ENCODE measurements around the gene TOMM34. TPM values are rescaled to one million over a fixed set of nuclear protein-coding genes. Genes with fewer than 3 reads are reported as not detected.

TOMM34 gene
- total and polyA plus RNA-seq, 2 donors (not counting 1 experiment from before 2014, with no cell fraction given) = 15.5 to 25.6 TPM

DNA sequence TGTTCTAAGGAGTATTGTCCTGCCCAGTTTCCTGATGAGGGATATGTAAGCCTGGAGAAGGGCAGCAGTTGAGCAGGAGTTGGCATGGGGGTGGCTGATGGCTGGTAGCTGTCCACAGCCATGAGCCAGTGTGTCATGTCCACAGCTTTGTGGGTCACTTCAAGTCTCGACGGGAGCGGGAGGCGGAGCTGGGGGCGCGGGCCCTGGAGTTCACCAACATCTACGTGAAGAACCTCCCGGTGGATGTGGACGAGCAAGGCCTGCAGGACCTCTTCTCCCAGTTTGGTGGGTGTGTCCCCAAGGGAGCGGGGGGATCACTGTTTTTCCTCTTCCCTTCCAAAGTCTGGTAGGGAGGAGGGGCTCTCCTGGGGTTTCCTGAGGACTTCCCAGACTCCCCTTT is 41.4 kb downstream of the TOMM34 start:
- Histone ChIP-seq H3K9ac (ENCODE audit: insufficient read depth, low read length) (no peak overlapping the region), H3K27ac (ENCODE audit: insufficient read depth, low read length) (no peak overlapping the region), H3K9me3 (ENCODE audit: control insufficient read depth, insufficient read depth, low read depth, low read length) (no peaks in the 10 kb centered on the region), H3K4me1 (ENCODE audit: control insufficient read depth, extremely low read depth, insufficient read depth, low read length) (no peaks in the 10 kb centered on the region), H3K4me2 (ENCODE audit: extremely low read depth, insufficient read depth, low read length) (no peak overlapping the region), H3K4me3 (replicated peaks in 1 of 4; ENCODE audit: control extremely low read depth in 1 of 4, insufficient read depth in 1 of 4, low read depth in 3 of 4, low read length in 4 of 4) (no peak overlapping the region), H3K79me2 (ENCODE audit: control insufficient read depth, insufficient read depth, low read length) (no peaks in the 10 kb centered on the region), H3K36me3 (ENCODE audit: control insufficient read depth, insufficient read depth, low read length) (peaks cover 6% of the 10 kb centered on the region), H4K20me1 (ENCODE audit: control insufficient read depth, extremely low read depth, insufficient read depth, low read length) (no peaks in the 10 kb centered on the region), H3K27me3 (ENCODE audit: control insufficient read depth, insufficient read depth, low read length) (no peaks in the 10 kb centered on the region), H2AFZ (ENCODE audit: low read length) (no peak overlapping the region)
- TF ChIP-seq EZH2 (IDR thresholded peaks at IDR 0.05; ENCODE audit: low read length, missing control alignments) = no peak
- TF ChIP-seq, protein P1, sequence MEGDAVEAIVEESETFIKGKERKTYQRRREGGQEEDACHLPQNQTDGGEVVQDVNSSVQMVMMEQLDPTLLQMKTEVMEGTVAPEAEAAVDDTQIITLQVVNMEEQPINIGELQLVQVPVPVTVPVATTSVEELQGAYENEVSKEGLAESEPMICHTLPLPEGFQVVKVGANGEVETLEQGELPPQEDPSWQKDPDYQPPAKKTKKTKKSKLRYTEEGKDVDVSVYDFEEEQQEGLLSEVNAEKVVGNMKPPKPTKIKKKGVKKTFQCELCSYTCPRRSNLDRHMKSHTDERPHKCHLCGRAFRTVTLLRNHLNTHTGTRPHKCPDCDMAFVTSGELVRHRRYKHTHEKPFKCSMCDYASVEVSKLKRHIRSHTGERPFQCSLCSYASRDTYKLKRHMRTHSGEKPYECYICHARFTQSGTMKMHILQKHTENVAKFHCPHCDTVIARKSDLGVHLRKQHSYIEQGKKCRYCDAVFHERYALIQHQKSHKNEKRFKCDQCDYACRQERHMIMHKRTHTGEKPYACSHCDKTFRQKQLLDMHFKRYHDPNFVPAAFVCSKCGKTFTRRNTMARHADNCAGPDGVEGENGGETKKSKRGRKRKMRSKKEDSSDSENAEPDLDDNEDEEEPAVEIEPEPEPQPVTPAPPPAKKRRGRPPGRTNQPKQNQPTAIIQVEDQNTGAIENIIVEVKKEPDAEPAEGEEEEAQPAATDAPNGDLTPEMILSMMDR (conservative IDR thresholded peaks at IDR 0.05 in 1 of 2, IDR thresholded peaks at IDR 0.05 in 1 of 2; ENCODE audit: low read depth in 1 of 2, low read length in 2 of 2) = no peak
- no peak for DNase-seq (ENCODE audit: low read depth in 2 of 2)

DNA sequence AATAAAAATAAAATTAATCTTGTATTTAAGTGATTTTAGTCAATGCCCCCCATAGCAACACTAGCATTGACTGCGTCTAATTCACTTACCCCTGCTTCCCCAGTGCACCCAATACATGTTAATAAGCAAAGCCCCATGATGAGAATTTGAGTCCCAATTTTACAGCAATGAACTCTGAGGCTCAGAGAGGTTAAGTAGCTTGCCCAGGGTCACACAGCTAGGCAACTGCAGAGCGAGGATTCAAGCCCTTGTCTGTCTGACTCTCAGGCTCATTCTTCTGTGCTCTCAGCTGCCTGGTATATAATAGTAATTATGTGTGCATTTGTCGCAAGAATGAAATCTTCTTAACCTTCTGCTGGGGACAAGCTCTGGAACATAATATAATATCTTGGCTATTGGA is 41.9 kb downstream of the TOMM34 start:
- H3K9ac ChIP-seq (ENCODE audit: insufficient read depth, low read length) = no peak overlapping the region
- no peak overlapping the region for H3K4me3 ChIP-seq (replicated peaks in 1 of 4; ENCODE audit: control extremely low read depth in 1 of 4, insufficient read depth in 1 of 4, low read depth in 3 of 4, low read length in 4 of 4)
- H3K27ac ChIP-seq (ENCODE audit: insufficient read depth, low read length) = no peak overlapping the region
- TF ChIP-seq, protein P1 (conservative IDR thresholded peaks at IDR 0.05 in 1 of 2, IDR thresholded peaks at IDR 0.05 in 1 of 2; ENCODE audit: low read depth in 1 of 2, low read length in 2 of 2) = no peak
- TF ChIP-seq EZH2 (IDR thresholded peaks at IDR 0.05; ENCODE audit: low read length, missing control alignments) = no peak
- H3K27me3 ChIP-seq (ENCODE audit: control insufficient read depth, insufficient read depth, low read length) = no peaks in the 10 kb centered on the region
- peaks cover 9% of the 10 kb centered on the region for H3K36me3 ChIP-seq (ENCODE audit: control insufficient read depth, insufficient read depth, low read length)
- H3K79me2 ChIP-seq (ENCODE audit: control insufficient read depth, insufficient read depth, low read length) = no peaks in the 10 kb centered on the region
- DNase-seq (ENCODE audit: low read depth in 2 of 2) = no peak
- no peaks in the 10 kb centered on the region for H4K20me1 ChIP-seq (ENCODE audit: control insufficient read depth, extremely low read depth, insufficient read depth, low read length)
- no peaks in the 10 kb centered on the region for H3K9me3 ChIP-seq (ENCODE audit: control insufficient read depth, insufficient read depth, low read depth, low read length)
- H2AFZ ChIP-seq (ENCODE audit: low read length) = no peak overlapping the region
- H3K4me1 ChIP-seq (ENCODE audit: control insufficient read depth, extremely low read depth, insufficient read depth, low read length) = no peaks in the 10 kb centered on the region
- no peak overlapping the region for H3K4me2 ChIP-seq (ENCODE audit: extremely low read depth, insufficient read depth, low read length)

DNA sequence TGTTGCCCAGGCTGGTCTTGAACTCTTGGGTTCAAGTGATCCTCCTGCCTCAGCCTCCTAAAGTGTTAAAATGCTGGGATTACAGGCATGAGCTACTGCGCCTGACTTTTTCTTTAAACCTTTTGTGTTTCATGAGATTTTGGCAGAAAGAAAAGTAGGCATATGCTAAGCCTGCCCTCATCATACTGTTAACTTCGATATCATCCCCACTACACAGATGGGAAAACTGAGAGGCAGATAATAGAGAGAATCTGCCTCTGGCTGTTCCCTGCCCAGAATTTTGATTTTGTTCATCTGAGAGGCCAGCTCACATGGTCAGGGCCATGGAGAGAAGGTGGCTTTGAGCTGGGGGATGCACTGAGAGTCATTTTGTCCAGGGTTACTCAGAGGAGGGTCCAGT is 42.8 kb downstream of the TOMM34 start:
- Histone ChIP-seq H4K20me1 (ENCODE audit: control insufficient read depth, extremely low read depth, insufficient read depth, low read length) (no peaks in the 10 kb centered on the region), H3K4me3 (replicated peaks in 1 of 4; ENCODE audit: control extremely low read depth in 1 of 4, insufficient read depth in 1 of 4, low read depth in 3 of 4, low read length in 4 of 4) (no peak overlapping the region), H2AFZ (ENCODE audit: low read length) (no peak overlapping the region), H3K36me3 (ENCODE audit: control insufficient read depth, insufficient read depth, low read length) (peaks cover 9% of the 10 kb centered on the region), H3K79me2 (ENCODE audit: control insufficient read depth, insufficient read depth, low read length) (no peaks in the 10 kb centered on the region), H3K27me3 (ENCODE audit: control insufficient read depth, insufficient read depth, low read length) (no peaks in the 10 kb centered on the region), H3K9ac (ENCODE audit: insufficient read depth, low read length) (no peak overlapping the region), H3K4me1 (ENCODE audit: control insufficient read depth, extremely low read depth, insufficient read depth, low read length) (no peaks in the 10 kb centered on the region), H3K4me2 (ENCODE audit: extremely low read depth, insufficient read depth, low read length) (no peak overlapping the region), H3K27ac (ENCODE audit: insufficient read depth, low read length) (no peak overlapping the region), H3K9me3 (ENCODE audit: control insufficient read depth, insufficient read depth, low read depth, low read length) (no peaks in the 10 kb centered on the region)
- TF ChIP-seq, protein P1 (conservative IDR thresholded peaks at IDR 0.05 in 1 of 2, IDR thresholded peaks at IDR 0.05 in 1 of 2; ENCODE audit: low read depth in 1 of 2, low read length in 2 of 2) = no peak
- no peak for DNase-seq (ENCODE audit: low read depth in 2 of 2)
